KMS-11 (cell line): ENCODE measurements around the gene NRF1.

Experiments
- H2AFZ ChIP-seq: fragments of 200-600 bp; sonication (generic); 2 replicates; pipeline ENCODE4 v1.6.1; 2016; ENCODE audit warnings: antibody characterized with exemption, mixed run types, low read depth
- H3K27ac ChIP-seq: fragments of 200-600 bp; sonication (generic); 2 replicates; pipeline ENCODE4 v1.6.1; 2016; ENCODE audit warnings: mild to moderate bottlenecking, mixed run types
- H3K27me3 ChIP-seq: fragments of 200-600 bp; sonication (generic); 2 replicates; pipeline ENCODE4 v1.6.1; 2017; ENCODE audit warnings: mild to moderate bottlenecking, low read depth, mixed run types, moderate library complexity; ENCODE audit not compliant: insufficient read depth
- H3K36me3 ChIP-seq: fragments of 200-600 bp; sonication (generic); 2 replicates; pipeline ENCODE4 v1.6.1; 2017; ENCODE audit warnings: mild to moderate bottlenecking, mixed run types; ENCODE audit not compliant: insufficient read depth
- H3K4me1 ChIP-seq: fragments of 200-600 bp; sonication (generic); 2 replicates; pipeline ENCODE4 v1.6.1; 2016; ENCODE audit warnings: mild to moderate bottlenecking, low read depth, mixed run types; ENCODE audit not compliant: poor library complexity, severe bottlenecking
- H3K4me2 ChIP-seq: fragments of 200-600 bp; sonication (generic); 2 replicates; pipeline ENCODE4 v1.7.0; 2016; ENCODE audit warnings: mild to moderate bottlenecking, mixed run types
- H3K4me3 ChIP-seq: fragments of 200-600 bp; sonication (generic); IDR thresholded peaks from 2 replicates; pipeline ENCODE4 v1.6.1; 2017; ENCODE audit warnings: low read depth, low read length, mixed read lengths; ENCODE audit not compliant: insufficient read depth
- H3K79me2 ChIP-seq: fragments of 200-600 bp; sonication (generic); 2 replicates; pipeline ENCODE4 v1.6.1; 2016; ENCODE audit warnings: low read depth, mixed run types; ENCODE audit not compliant: insufficient read depth
- H3K9ac ChIP-seq: fragments of 200-600 bp; sonication (generic); 2 replicates; pipeline ENCODE4 v1.6.1; 2016; ENCODE audit warnings: mild to moderate bottlenecking, mixed run types
- H4K20me1 ChIP-seq: fragments of 200-600 bp; sonication (generic); 2 replicates; pipeline ENCODE4 v1.6.1; 2016; ENCODE audit warnings: mild to moderate bottlenecking, mixed run types; ENCODE audit not compliant: insufficient read depth
- TF ChIP-seq, protein P1 (sequence below): fragments of 200-600 bp; sonication (generic); conservative IDR thresholded peaks from 2 replicates; pipeline ENCODE4 v1.6.1; 2017; ENCODE audit warnings: low read depth, mild to moderate bottlenecking, antibody characterized with exemption, low read length, moderate library complexity, mixed read lengths

The NRF1 gene

DNA sequence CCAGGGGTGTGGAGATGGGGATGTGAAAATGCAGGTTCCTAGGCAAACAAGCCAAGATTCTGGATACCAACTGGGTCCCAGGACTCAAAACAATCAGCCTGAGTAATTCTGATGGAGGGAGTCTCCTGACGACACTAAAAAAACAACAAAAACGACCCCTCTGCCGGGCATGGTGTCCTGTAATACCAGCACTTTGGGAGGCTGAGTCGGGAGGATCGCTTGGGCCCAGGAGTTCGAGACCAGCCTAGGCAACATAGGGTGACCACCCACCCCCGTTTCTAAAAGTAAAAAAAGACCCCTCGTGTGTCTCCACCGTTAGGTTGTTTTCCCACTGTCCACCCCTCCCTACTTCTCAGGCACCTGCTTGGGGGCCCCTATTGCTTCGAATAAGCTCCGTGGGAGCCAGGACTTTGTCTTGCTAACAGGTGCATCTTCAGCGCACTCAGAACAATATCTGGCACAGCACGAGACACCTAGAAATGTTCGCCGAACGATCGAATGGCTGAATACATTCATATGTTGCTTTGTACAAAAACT is 743 bp upstream of the NRF1 start:
- H2AFZ ChIP-seq: peak overlapping the region; percentile 83
- H3K36me3 ChIP-seq: no peaks in the 10 kb centered on the region; the same call in 1 of the 2 replicates
- TF ChIP-seq, protein P1, sequence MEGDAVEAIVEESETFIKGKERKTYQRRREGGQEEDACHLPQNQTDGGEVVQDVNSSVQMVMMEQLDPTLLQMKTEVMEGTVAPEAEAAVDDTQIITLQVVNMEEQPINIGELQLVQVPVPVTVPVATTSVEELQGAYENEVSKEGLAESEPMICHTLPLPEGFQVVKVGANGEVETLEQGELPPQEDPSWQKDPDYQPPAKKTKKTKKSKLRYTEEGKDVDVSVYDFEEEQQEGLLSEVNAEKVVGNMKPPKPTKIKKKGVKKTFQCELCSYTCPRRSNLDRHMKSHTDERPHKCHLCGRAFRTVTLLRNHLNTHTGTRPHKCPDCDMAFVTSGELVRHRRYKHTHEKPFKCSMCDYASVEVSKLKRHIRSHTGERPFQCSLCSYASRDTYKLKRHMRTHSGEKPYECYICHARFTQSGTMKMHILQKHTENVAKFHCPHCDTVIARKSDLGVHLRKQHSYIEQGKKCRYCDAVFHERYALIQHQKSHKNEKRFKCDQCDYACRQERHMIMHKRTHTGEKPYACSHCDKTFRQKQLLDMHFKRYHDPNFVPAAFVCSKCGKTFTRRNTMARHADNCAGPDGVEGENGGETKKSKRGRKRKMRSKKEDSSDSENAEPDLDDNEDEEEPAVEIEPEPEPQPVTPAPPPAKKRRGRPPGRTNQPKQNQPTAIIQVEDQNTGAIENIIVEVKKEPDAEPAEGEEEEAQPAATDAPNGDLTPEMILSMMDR: no peak
- H3K4me3 ChIP-seq: peak overlapping the region; percentile 31
- H3K27me3 ChIP-seq: no peaks in the 10 kb centered on the region
- H3K27ac ChIP-seq: peak overlapping the region; percentile 87
- peak overlapping the region; percentile 74 for H3K4me2 ChIP-seq
- H3K4me1 ChIP-seq: peaks cover 42% of the 10 kb centered on the region
- peak overlapping the region; percentile 96 for H3K9ac ChIP-seq
- no peaks in the 10 kb centered on the region for H4K20me1 ChIP-seq
- H3K79me2 ChIP-seq: peaks cover 60% of the 10 kb centered on the region

DNA sequence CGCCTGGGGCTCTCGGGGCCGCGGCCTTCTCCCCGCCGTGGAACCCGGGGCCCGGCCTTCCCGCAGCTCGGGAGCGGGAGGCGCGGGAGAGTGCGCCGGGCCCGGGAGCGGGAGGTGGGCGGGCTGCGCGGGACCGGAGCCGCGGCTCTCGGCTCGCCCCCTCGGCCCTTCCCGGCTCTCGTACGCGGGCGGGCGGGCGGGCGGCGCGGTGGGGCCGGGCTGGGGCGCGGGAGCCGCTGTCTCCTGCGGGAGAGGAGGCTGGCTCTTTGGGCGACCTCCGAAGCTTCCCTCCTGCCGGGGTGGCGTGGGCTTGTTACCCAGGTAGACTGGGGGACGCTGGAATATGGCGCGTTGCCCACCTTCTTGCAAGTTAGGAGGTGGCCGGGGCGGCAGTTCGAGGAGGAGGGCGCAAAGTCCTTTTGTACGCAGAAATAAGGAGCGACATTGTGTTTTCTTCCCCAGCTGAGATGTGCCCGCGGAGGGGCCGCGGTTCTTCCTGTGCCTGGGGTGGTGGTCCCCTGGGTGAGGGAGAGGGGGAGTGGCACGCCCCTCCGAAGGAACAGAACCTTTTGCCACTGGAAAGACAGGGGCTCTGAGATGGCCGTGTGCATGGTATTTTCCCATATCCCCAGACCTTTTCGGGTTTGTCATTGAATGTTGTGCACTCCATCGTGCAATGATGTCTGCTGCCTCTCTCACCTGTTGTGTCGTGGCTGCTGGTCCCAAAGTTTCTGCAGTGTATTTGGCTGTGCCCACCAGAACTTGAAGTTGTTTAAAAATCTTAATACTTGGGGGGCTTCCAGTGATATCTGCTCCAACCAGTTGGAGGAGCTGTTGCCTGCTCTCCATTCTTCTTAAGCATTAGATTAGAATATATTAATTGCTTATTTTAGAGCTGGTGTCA is 844 bp downstream of the NRF1 start:
- Histone ChIP-seq H2AFZ (peak overlapping the region; percentile 47; the same call in 1 of the 2 replicates), H3K4me1 (peaks cover 54% of the 10 kb centered on the region), H4K20me1 (no peaks in the 10 kb centered on the region), H3K79me2 (peaks cover 76% of the 10 kb centered on the region), H3K27ac (peak overlapping the region; percentile 87), H3K9ac (peak overlapping the region; percentile 96), H3K4me3 (no peak overlapping the region), H3K27me3 (no peaks in the 10 kb centered on the region), H3K4me2 (peak overlapping the region; percentile 98), H3K36me3 (no peaks in the 10 kb centered on the region; the same call in 1 of the 2 replicates)
- TF ChIP-seq, protein P1: peak; percentile 84

GRCh38 chr7:129613016-129613337 is 1.5 kb downstream of the NRF1 start:
- Histone ChIP-seq H3K36me3 (no peaks in the 10 kb centered on the region; the same call in 1 of the 2 replicates), H3K4me3 (no peak overlapping the region), H4K20me1 (0 out of 2 replicates have a peak, but pooled peaks cover 3% of the 10 kb centered on the region), H3K9ac (peak overlapping the region; percentile 96; the same call in 1 of the 2 replicates), H3K79me2 (peaks cover 82% of the 10 kb centered on the region), H3K27ac (peak overlapping the region; percentile 87), H3K4me1 (peaks cover 60% of the 10 kb centered on the region), H3K27me3 (no peaks in the 10 kb centered on the region), H2AFZ (peak overlapping the region; percentile 47; the same call in 1 of the 2 replicates), H3K4me2 (peak overlapping the region; percentile 98)
- TF ChIP-seq, protein P1: no peak; the same call in 1 of the 2 replicates

DNA sequence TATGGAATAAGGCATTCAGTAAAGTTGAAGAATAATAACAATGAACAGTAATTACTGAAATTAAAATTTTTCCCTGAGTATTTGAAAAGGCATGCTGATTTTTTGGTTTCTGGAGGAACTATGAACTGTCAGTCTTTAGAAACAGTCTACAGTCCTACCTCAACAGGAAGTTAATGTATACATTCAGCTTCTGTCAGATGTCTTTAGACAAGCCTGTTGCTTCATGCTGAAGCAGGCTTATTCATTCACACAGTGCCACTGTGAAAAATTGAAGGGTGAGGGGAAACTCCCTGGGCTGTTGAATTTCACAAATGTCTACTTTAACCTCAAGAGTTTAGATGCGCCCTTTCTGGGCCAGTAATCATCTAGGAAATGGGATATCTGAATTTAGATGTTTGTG is 3.5 kb downstream of the NRF1 start:
- Histone ChIP-seq H3K79me2 (peaks cover 88% of the 10 kb centered on the region), H3K27ac (peak overlapping the region; percentile 5; the same call in 1 of the 2 replicates), H3K4me2 (peak overlapping the region; percentile 26), H2AFZ (no peak overlapping the region), H3K4me1 (peaks cover 59% of the 10 kb centered on the region), H3K4me3 (no peak overlapping the region), H3K9ac (no peak overlapping the region), H3K27me3 (no peaks in the 10 kb centered on the region), H3K36me3 (no peaks in the 10 kb centered on the region), H4K20me1 (0 out of 2 replicates have a peak, but pooled peaks cover 3% of the 10 kb centered on the region)
- TF ChIP-seq, protein P1: no peak
